Neural cell (in vitro differentiated cells): ENCODE measurements around the gene OR51E1. TPM values are rescaled to one million over a fixed set of nuclear protein-coding genes. Genes with fewer than 3 reads are reported as not detected.

Experiments
- H2AFZ ChIP-seq: fragments of 200-600, 300-800 bp; sonication (generic), shearing (Covaris generic); 2 replicates; pipeline ENCODE4 v1.6.0; 2014; ENCODE audit warnings: low read depth, mild to moderate bottlenecking, antibody characterized with exemption, low read length, moderate library complexity
- H3F3A ChIP-seq: fragments of 200-600 bp; shearing (Covaris generic); 2 replicates; pipeline ENCODE4 v1.6.1; 2016; ENCODE audit warnings: mild to moderate bottlenecking, moderate library complexity, mixed read lengths, antibody characterized with exemption, low read length; ENCODE audit not compliant: insufficient read depth, poor library complexity, severe bottlenecking
- H3K27ac ChIP-seq: fragments of 200-600, 300-800 bp; sonication (generic), shearing (Covaris generic); 2 replicates; pipeline ENCODE4 v1.5.1; 2014; ENCODE audit warnings: mild to moderate bottlenecking, low read length, moderate library complexity
- H3K27me3 ChIP-seq: fragments of 300-800, 200-600 bp; sonication (generic), shearing (Covaris generic); 2 replicates; pipeline ENCODE4 v1.6.0; 2014; ENCODE audit warnings: mild to moderate bottlenecking, low read depth, low read length, moderate library complexity; ENCODE audit not compliant: insufficient read depth
- H3K36me3 ChIP-seq: fragments of 300-800, 200-600 bp; sonication (generic), shearing (Covaris generic); 2 replicates; pipeline ENCODE4 v1.5.1; 2014; ENCODE audit warnings: mild to moderate bottlenecking, antibody characterized with exemption, low read length, moderate library complexity; ENCODE audit not compliant: insufficient read depth
- H3K4me2 ChIP-seq: fragments of 300-800, 200-600 bp; sonication (generic), shearing (Covaris generic); 2 replicates; pipeline ENCODE4 v1.6.0; 2014; ENCODE audit warnings: mild to moderate bottlenecking, low read length
- H3K4me3 ChIP-seq: fragments of 300-800, 200-600 bp; sonication (generic), shearing (Covaris generic); 2 replicates; pipeline ENCODE4 v1.5.1; 2014; ENCODE audit warnings: mild to moderate bottlenecking, low read length, moderate library complexity
- H3K79me2 ChIP-seq: fragments of 200-600 bp; shearing (Covaris generic); replicated peaks from 2 replicates; pipeline ENCODE4 v1.6.0; 2014; ENCODE audit warnings: mild to moderate bottlenecking, low read length, moderate library complexity; ENCODE audit not compliant: insufficient read depth
- H3K9ac ChIP-seq: fragments of 300-800, 200-600 bp; sonication (generic), shearing (Covaris generic); 2 replicates; pipeline ENCODE4 v1.6.1; 2016; ENCODE audit warnings: mild to moderate bottlenecking, low read length, mixed read lengths
- H3K9me2 ChIP-seq: fragments of 200-600 bp; shearing (Covaris generic); 2 replicates; pipeline ENCODE4 v1.6.1; 2016; ENCODE audit warnings: mild to moderate bottlenecking, low read length, mixed read lengths; ENCODE audit not compliant: insufficient read depth
- H3K9me3 ChIP-seq: fragments of 200-600, 300-800 bp; sonication (generic), shearing (Covaris generic); 2 replicates; pipeline ENCODE4 v1.6.1; 2016; ENCODE audit warnings: mild to moderate bottlenecking, mixed run types, low read length, moderate library complexity, mixed read lengths
- H4K20me1 ChIP-seq: fragments of 200-600 bp; shearing (Covaris generic); 2 replicates; pipeline ENCODE4 v1.6.1; 2016; ENCODE audit warnings: mild to moderate bottlenecking, mixed run types; ENCODE audit not compliant: insufficient read depth
- CTCF ChIP-seq: fragments of 450-650 bp; IDR thresholded peaks from 2 replicates; pipeline ENCODE4 v1.5.1; 2014; ENCODE audit warnings: antibody characterized with exemption, mild to moderate bottlenecking, moderate library complexity; ENCODE audit not compliant: poor library complexity, severe bottlenecking
- EP300 ChIP-seq: fragments of 450-650 bp; conservative IDR thresholded peaks from 2 replicates; pipeline ENCODE4 v1.6.1; 2014; ENCODE audit warnings: antibody characterized with exemption, mild to moderate bottlenecking, moderate library complexity; ENCODE audit not compliant: poor library complexity, severe bottlenecking
- EZH2 ChIP-seq: fragments of 200-600, 300-800 bp; shearing (Covaris generic), sonication (generic); IDR thresholded peaks from 2 replicates; pipeline ENCODE4 v1.6.1; 2014; ENCODE audit warnings: antibody characterized with exemption, low read length, borderline replicate concordance, mild to moderate bottlenecking; ENCODE audit not compliant: insufficient read depth, poor library complexity, severe bottlenecking
- MXI1 ChIP-seq: fragments of 450-650 bp; conservative IDR thresholded peaks from 2 replicates; pipeline ENCODE4 v1.6.1; 2014; ENCODE audit warnings: antibody characterized with exemption, mild to moderate bottlenecking; ENCODE audit not compliant: poor library complexity, severe bottlenecking
- POLR2AphosphoS5 ChIP-seq: IDR thresholded peaks from 2 replicates; pipeline ENCODE4 v1.6.1; 2012
- RAD21 ChIP-seq: fragments of 450-650 bp; conservative IDR thresholded peaks from 2 replicates; pipeline ENCODE4 v1.6.1; 2014; ENCODE audit warnings: antibody characterized with exemption, mild to moderate bottlenecking, moderate library complexity
- REST ChIP-seq: IDR thresholded peaks from 2 replicates; pipeline ENCODE4 v1.6.1; 2012; ENCODE audit warnings: borderline replicate concordance
- SMC3 ChIP-seq: fragments of 450-650 bp; conservative IDR thresholded peaks from 2 replicates; pipeline ENCODE4 v1.6.1; 2014; ENCODE audit warnings: antibody characterized with exemption, mild to moderate bottlenecking, moderate library complexity; ENCODE audit not compliant: poor library complexity
- TAF1 ChIP-seq: IDR thresholded peaks from 2 replicates; pipeline ENCODE4 v1.6.1; 2012; ENCODE audit warnings: low read depth
- polyA plus RNA-seq: library from polyadenylated mRNA; depleted of rRNA; stranded (reverse); fragments of >200 nt; gene quantifications from 2 replicates; pipeline ENCODE4 v1.2.3, GENCODE V29; 2014

OR51E1 gene
- polyA plus RNA-seq, 1 donor from 2014 or later = not detected

GRCh38 chr11:4672470-4672869 is 28.7 kb downstream of the OR51E1 start:
- Histone ChIP-seq H3K4me3 (no peak overlapping the region), H3K36me3 (no peaks in the 10 kb centered on the region), H3K4me2 (no peak overlapping the region), H2AFZ (no peak overlapping the region), H3K9me3 (no peaks in the 10 kb centered on the region), H3K79me2 (no peaks in the 10 kb centered on the region), H3K9ac (no peak overlapping the region), H3F3A (no peaks in the 10 kb centered on the region), H3K27me3 (no peaks in the 10 kb centered on the region), H3K27ac (no peak overlapping the region), H3K9me2 (no peaks in the 10 kb centered on the region), H4K20me1 (no peaks in the 10 kb centered on the region)
- TF ChIP-seq EP300 (no peak), POLR2AphosphoS5 (no peak), RAD21 (no peak), TAF1 (no peak), MXI1 (no peak)

- Histone ChIP-seq H3F3A (no peaks in the 10 kb centered on the region), H3K27me3 (no peaks in the 10 kb centered on the region), H3K9ac (no peak overlapping the region), H3K4me2 (no peak overlapping the region), H4K20me1 (no peaks in the 10 kb centered on the region), H3K9me3 (no peaks in the 10 kb centered on the region), H2AFZ (no peak overlapping the region), H3K27ac (no peak overlapping the region), H3K36me3 (no peaks in the 10 kb centered on the region), H3K4me3 (no peak overlapping the region), H3K9me2 (no peaks in the 10 kb centered on the region), H3K79me2 (no peaks in the 10 kb centered on the region)
- no peak for TF ChIP-seq SMC3
- no peak for TF ChIP-seq MXI1
- no peak for TF ChIP-seq EP300
- no peak for TF ChIP-seq REST
- no peak for TF ChIP-seq POLR2AphosphoS5
- TF ChIP-seq TAF1 = no peak
- no peak for TF ChIP-seq EZH2
- no peak for TF ChIP-seq CTCF
- TF ChIP-seq RAD21 = no peak
Observed at GRCh38 chr11:4673781-4674180, 30.0 kb downstream of the OR51E1 start.

GRCh38 chr11:4677948-4678347 is 34.2 kb downstream of the OR51E1 start:
- TF ChIP-seq RAD21 = no peak
- TF ChIP-seq CTCF = no peak
- no peak for TF ChIP-seq REST

More at GRCh38 chr11:4677948-4678347, 34.2 kb downstream of the OR51E1 start:
- no peaks in the 10 kb centered on the region for H3K36me3 ChIP-seq
- H3K79me2 ChIP-seq = no peaks in the 10 kb centered on the region
- H3K9me3 ChIP-seq = no peaks in the 10 kb centered on the region
- H3K4me2 ChIP-seq = no peak overlapping the region
- H3K27ac ChIP-seq = no peak overlapping the region
- H3K9me2 ChIP-seq = no peaks in the 10 kb centered on the region
- H3K9ac ChIP-seq = no peak overlapping the region
- H3K27me3 ChIP-seq = no peaks in the 10 kb centered on the region
- no peak overlapping the region for H2AFZ ChIP-seq
- H3K4me3 ChIP-seq = no peak overlapping the region
- no peaks in the 10 kb centered on the region for H3F3A ChIP-seq
- no peaks in the 10 kb centered on the region for H4K20me1 ChIP-seq
